ENCODE measurements around the gene KLF17. TPM values are rescaled to one million over a fixed set of nuclear protein-coding genes. Genes with fewer than 3 reads are reported as not detected.

Gene KLF17
- polyA plus RNA-seq, 1 donor (not counting 4 experiments of a cell fraction or from before 2014, with no cell fraction given) = not detected

- Histone ChIP-seq H4K20me1 (ENCODE audit: control insufficient read depth, extremely low read depth, insufficient read depth, low read length) (no peaks in the 10 kb centered on the region), H3K36me3 (ENCODE audit: control insufficient read depth in 2 of 2, extremely low read depth in 1 of 2, insufficient read depth in 2 of 2, low read length in 2 of 2) (no peaks in the 10 kb centered on the region), H2AFZ (ENCODE audit: control insufficient read depth, low read length) (no peak overlapping the region), H3K27me3 (ENCODE audit: control insufficient read depth, extremely low read depth, insufficient read depth, low read length) (no peaks in the 10 kb centered on the region), H3K27ac (ENCODE audit: control insufficient read depth, insufficient read depth, low read length) (no peak overlapping the region), H3K9me3 (ENCODE audit: control insufficient read depth, low read depth, low read length) (no peaks in the 10 kb centered on the region), H3K4me3 (ENCODE audit: control insufficient read depth in 2 of 3, extremely low read depth in 1 of 3, insufficient read depth in 2 of 3, low read depth in 1 of 3, low read length in 3 of 3) (no peak overlapping the region), H3K4me2 (ENCODE audit: control insufficient read depth, extremely low read depth, insufficient read depth, low read depth, low read length) (no peak overlapping the region), H3K9me1 (ENCODE audit: control insufficient read depth, extremely low read depth, insufficient read depth, low read length) (no peaks in the 10 kb centered on the region), H3K79me2 (ENCODE audit: control insufficient read depth, insufficient read depth, low read length) (no peaks in the 10 kb centered on the region), H3K4me1 (ENCODE audit: control insufficient read depth, extremely low read depth, insufficient read depth, low read length) (no peaks in the 10 kb centered on the region), H3K9ac (ENCODE audit: control insufficient read depth, extremely low read depth, insufficient read depth, low read length) (no peak overlapping the region)
- TF ChIP-seq EZH2 (IDR thresholded peaks at IDR 0.05; ENCODE audit: low read length) = no peak
- peak in 1 of 3 experiments; percentile 50 for TF ChIP-seq CTCF (optimal IDR thresholded peaks at IDR 0.05 in 1 of 3, IDR thresholded peaks at IDR 0.05 in 1 of 3, conservative IDR thresholded peaks at IDR 0.05 in 1 of 3; ENCODE audit: extremely low read depth in 1 of 3, insufficient read depth in 2 of 3, low read length in 3 of 3)
- DNase-seq (ENCODE audit: low read depth, low spot score) = no peak
- FAIRE-seq = no peak
- dilution Hi-C loops (cut with MboI; ENCODE audit: extremely low pct_ligation_motif_present, low sequenced_read_pairs) = no loop called here
Observed at GRCh38 chr1:44168520-44169098, 50.0 kb downstream of the KLF17 start.

GRCh38 chr1:44170281-44170823 lies 51.7 kb downstream of the KLF17 start:
- no peaks in the 10 kb centered on the region for H3K36me3 ChIP-seq (ENCODE audit: control insufficient read depth in 2 of 2, extremely low read depth in 1 of 2, insufficient read depth in 2 of 2, low read length in 2 of 2)
- H2AFZ ChIP-seq (ENCODE audit: control insufficient read depth, low read length) = no peak overlapping the region
- H3K4me1 ChIP-seq (ENCODE audit: control insufficient read depth, extremely low read depth, insufficient read depth, low read length) = no peaks in the 10 kb centered on the region
- H3K4me3 ChIP-seq (ENCODE audit: control insufficient read depth in 2 of 3, extremely low read depth in 1 of 3, insufficient read depth in 2 of 3, low read depth in 1 of 3, low read length in 3 of 3) = no peak overlapping the region
- no peak overlapping the region for H3K9ac ChIP-seq (ENCODE audit: control insufficient read depth, extremely low read depth, insufficient read depth, low read length)
- H4K20me1 ChIP-seq (ENCODE audit: control insufficient read depth, extremely low read depth, insufficient read depth, low read length) = no peaks in the 10 kb centered on the region
- H3K4me2 ChIP-seq (ENCODE audit: control insufficient read depth, extremely low read depth, insufficient read depth, low read depth, low read length) = no peak overlapping the region
- H3K27me3 ChIP-seq (ENCODE audit: control insufficient read depth, extremely low read depth, insufficient read depth, low read length) = no peaks in the 10 kb centered on the region
- DNase-seq (ENCODE audit: low read depth, low spot score) = no peak
- dilution Hi-C loops (cut with MboI; ENCODE audit: extremely low pct_ligation_motif_present, low sequenced_read_pairs) = no loop called here
- no peak for FAIRE-seq
- H3K9me1 ChIP-seq (ENCODE audit: control insufficient read depth, extremely low read depth, insufficient read depth, low read length) = no peaks in the 10 kb centered on the region
- H3K27ac ChIP-seq (ENCODE audit: control insufficient read depth, insufficient read depth, low read length) = no peak overlapping the region
- H3K79me2 ChIP-seq (ENCODE audit: control insufficient read depth, insufficient read depth, low read length) = no peaks in the 10 kb centered on the region
- TF ChIP-seq CTCF (optimal IDR thresholded peaks at IDR 0.05 in 1 of 3, IDR thresholded peaks at IDR 0.05 in 1 of 3, conservative IDR thresholded peaks at IDR 0.05 in 1 of 3; ENCODE audit: extremely low read depth in 1 of 3, insufficient read depth in 2 of 3, low read length in 3 of 3) (peak in 1 of 3 experiments; percentile 10), EZH2 (IDR thresholded peaks at IDR 0.05; ENCODE audit: low read length) (no peak)
- H3K9me3 ChIP-seq (ENCODE audit: control insufficient read depth, low read depth, low read length) = no peaks in the 10 kb centered on the region
